GM10266 (cell line): ENCODE results near the gene APC2.

ENCODE experiments used
- DNase-seq: peaks from one replicate; pipeline ENCODE4 v3.0.0; 2012; ENCODE audit errors: extremely low spot score
- TF ChIP-seq, protein P1 (sequence below): IDR thresholded peaks from 2 replicates; pipeline ENCODE4 v1.5.1; 2012; ENCODE audit warnings: mild to moderate bottlenecking, low read depth; ENCODE audit not compliant: control insufficient read depth, insufficient read depth; ENCODE audit errors: missing control alignments

The APC2 gene

DNA sequence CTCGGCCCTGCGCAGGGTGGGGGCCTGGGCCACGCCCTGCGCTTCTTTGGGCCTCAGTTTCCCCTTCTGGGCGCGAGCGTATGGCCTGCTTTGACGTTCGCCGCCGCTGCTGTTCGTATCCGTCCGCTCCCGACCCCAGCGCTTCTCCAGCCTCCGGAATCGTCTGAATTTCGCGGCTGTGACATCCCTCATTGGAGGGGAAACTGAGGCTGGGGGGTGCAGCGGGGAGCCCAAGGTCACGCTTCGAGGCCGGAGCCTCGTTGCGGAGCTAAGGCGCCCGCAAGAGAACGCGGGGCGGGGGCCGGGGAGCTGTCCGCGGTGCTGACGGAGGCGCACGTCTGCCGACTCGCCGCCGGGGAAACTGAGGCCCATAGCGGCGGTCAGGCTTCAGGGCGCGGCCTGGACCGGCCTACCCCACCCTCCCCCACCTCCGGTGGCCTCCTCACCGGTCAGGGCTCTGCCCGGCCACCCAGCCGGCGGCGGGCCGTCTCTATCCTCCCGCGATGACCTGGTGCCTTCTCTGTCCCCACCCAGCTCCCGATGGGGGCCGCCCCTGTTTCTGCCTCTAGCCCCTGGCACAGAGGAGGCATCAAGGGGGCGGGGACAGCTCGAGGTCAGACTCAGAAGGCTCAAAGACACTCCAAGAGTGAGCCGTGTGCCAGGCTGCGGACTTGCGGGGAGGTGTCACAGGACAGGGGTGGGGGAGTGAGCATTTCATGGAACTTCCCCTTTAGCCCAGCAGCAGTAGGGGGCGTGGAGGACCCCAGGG is 3.0 kb upstream of the APC2 start:
- DNase-seq = no peak

GRCh38 chr19:1447504-1447903 is 2.4 kb upstream of the APC2 start:
- TF ChIP-seq, protein P1, sequence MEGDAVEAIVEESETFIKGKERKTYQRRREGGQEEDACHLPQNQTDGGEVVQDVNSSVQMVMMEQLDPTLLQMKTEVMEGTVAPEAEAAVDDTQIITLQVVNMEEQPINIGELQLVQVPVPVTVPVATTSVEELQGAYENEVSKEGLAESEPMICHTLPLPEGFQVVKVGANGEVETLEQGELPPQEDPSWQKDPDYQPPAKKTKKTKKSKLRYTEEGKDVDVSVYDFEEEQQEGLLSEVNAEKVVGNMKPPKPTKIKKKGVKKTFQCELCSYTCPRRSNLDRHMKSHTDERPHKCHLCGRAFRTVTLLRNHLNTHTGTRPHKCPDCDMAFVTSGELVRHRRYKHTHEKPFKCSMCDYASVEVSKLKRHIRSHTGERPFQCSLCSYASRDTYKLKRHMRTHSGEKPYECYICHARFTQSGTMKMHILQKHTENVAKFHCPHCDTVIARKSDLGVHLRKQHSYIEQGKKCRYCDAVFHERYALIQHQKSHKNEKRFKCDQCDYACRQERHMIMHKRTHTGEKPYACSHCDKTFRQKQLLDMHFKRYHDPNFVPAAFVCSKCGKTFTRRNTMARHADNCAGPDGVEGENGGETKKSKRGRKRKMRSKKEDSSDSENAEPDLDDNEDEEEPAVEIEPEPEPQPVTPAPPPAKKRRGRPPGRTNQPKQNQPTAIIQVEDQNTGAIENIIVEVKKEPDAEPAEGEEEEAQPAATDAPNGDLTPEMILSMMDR = no peak
- DNase-seq = no peak

More for the DNA sequence above, 3.0 kb upstream of the APC2 start:
- TF ChIP-seq, protein P1 = no peak

GRCh38 chr19:1447944-1448343 is 2.0 kb upstream of the APC2 start:
- DNase-seq = no peak
- TF ChIP-seq, protein P1 = no peak

GRCh38 chr19:1450735-1451731 is 1.1 kb downstream of the APC2 start:
- TF ChIP-seq, protein P1 = no peak
- DNase-seq = no peak

DNA sequence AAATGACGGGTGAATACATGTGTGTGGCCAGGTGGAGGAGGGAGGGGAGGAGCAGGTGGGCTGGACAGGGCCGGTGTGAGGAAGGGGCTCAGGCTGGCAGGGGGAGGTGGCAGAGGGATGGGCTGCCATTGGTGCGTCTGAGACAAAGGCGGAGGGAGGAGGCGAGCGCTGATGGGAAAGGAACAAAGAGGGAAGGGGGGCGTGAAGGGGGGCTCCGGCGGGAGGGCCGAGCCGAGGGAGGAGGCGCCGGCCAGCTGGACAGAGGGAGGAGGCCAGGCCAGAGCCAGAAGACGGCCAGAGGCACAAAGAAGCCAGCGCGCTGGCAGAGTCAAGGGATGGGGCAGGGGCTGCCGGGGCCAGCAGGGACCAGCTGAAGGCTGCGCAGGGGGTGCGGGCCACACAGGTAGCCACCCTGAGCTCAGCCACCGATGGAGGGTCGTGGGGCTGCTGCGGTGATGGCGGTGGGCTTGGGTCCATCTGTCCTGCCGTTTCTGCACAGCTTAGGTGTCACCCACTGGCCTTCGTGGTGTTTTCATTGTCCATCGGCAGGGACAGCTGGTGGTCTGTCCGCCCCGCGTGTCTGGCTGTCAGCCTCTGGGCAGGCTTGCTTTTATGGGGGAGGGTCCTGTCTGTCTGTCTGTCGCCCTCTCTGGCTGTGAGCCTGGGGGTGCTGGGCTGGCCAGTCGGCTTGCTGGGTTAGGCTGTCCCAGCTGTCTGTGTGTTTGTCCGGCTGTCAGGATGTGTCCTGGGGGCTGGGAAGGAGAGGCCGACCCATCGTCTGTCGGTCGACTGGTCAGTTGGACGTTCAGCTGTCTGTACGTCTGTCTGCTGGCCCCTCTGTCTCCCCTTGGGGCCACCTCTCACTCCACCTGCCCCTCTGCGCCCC is 2.2 kb downstream of the APC2 start:
- DNase-seq = no peak
- TF ChIP-seq, protein P1 = no peak

GRCh38 chr19:1452802-1453524 is 3.0 kb downstream of the APC2 start:
- TF ChIP-seq, protein P1 = no peak

More at GRCh38 chr19:1452802-1453524, 3.0 kb downstream of the APC2 start:
- DNase-seq = no peak
